H1 (cell line): ENCODE measurements around the gene IGSF9B. TPM values are rescaled to one million over a fixed set of nuclear protein-coding genes. Genes with fewer than 3 reads are reported as not detected.

Source experiments
- CBX8 ChIP-seq: fragments of 300-800, 300-1000 bp; sonication (generic); IDR thresholded peaks from 2 replicates; pipeline ENCODE4 v1.7.1; 2016; ENCODE audit warnings: low read depth, low read length, borderline replicate concordance
- CHD2 ChIP-seq: IDR thresholded peaks from 2 replicates; pipeline ENCODE4 v1.6.1; 2012; ENCODE audit warnings: low read length, improper control_type of control experiment
- PHF8 ChIP-seq: fragments of 200-600 bp; sonication (generic); conservative IDR thresholded peaks from 2 replicates; pipeline ENCODE4 v1.7.1; 2012; ENCODE audit warnings: low read depth, mild to moderate bottlenecking, inconsistent platforms, low read length, moderate library complexity
- POU5F1 ChIP-seq: IDR thresholded peaks from 2 replicates; pipeline ENCODE4 v1.6.1; 2011; ENCODE audit warnings: low read depth, mild to moderate bottlenecking, low read length, moderate library complexity
- RBBP5 ChIP-seq: IDR thresholded peaks from 2 replicates; pipeline ENCODE4 v1.7.1; 2012; ENCODE audit warnings: low read depth, mild to moderate bottlenecking, inconsistent platforms, low read length, moderate library complexity, borderline replicate concordance
- SIN3A ChIP-seq, 2 experiments: IDR thresholded peaks in 1 of 2; conservative IDR thresholded peaks in 1 of 2; 2 replicates each; pipeline ENCODE4 v1.6.1; 2011 to 2012; ENCODE audit warnings: low read length in 2 of 2, improper control_type of control experiment in 1 of 2, low read depth in 1 of 2, mild to moderate bottlenecking in 1 of 2
- USF2 ChIP-seq: IDR thresholded peaks from 2 replicates; pipeline ENCODE4 v1.6.1; 2011; ENCODE audit warnings: low read length, improper control_type of control experiment
- YY1 ChIP-seq: IDR thresholded peaks from 2 replicates; pipeline ENCODE4 v1.6.1; 2011; ENCODE audit warnings: low read depth, mild to moderate bottlenecking, low read length
- ZNF274 ChIP-seq: IDR thresholded peaks from 2 replicates; pipeline ENCODE4 v1.7.0; 2012; ENCODE audit warnings: low read length, borderline replicate concordance; ENCODE audit errors: extremely low read depth
- polyA plus RNA-seq, 7 experiments: library from polyadenylated mRNA; depleted of rRNA in 3 of 7; stranded (reverse) in 5 of 7; unstranded in 2 of 7; fragments of >200 nt in 5 of 7; fragments of 200-250 nt in 2 of 7; gene quantifications; 1 replicate in 5 of 7; 2 replicates in 1 of 7; 4 replicates in 1 of 7; pipeline versions ENCODE4 v1.2.1 to v1.2.3, GENCODE V29; 2011 to 2013; ENCODE audit warnings: missing spikeins in 2 of 7, mixed read lengths in 2 of 7
- total RNA-seq: library from RNA; stranded (reverse); fragmentation: NEBNext Ultra II Directional; extraction: Animal tissue kit (Norgen Biotek cat#: 25700); gene quantifications from 2 replicates; pipeline ENCODE4 v1.2.1, GENCODE V29; 2021

IGSF9B gene
- total and polyA plus RNA-seq, 2 of the 8 experiments (the other 6 are each of a cell fraction or from before 2014, with no cell fraction given) = 16.5 to 49.2 TPM

- TF ChIP-seq USF2 = no peak
- TF ChIP-seq CBX8 = no peak
- no peak for TF ChIP-seq PHF8
- TF ChIP-seq CHD2 = no peak
- no peak for TF ChIP-seq ZNF274
- TF ChIP-seq POU5F1 = no peak
- TF ChIP-seq SIN3A (conservative IDR thresholded peaks at IDR 0.05 in 1 of 2, IDR thresholded peaks at IDR 0.05 in 1 of 2; ENCODE audit: low read depth in 1 of 2, low read length in 2 of 2) = no peak
- TF ChIP-seq YY1 = no peak
- no peak for TF ChIP-seq RBBP5
These were observed 35.4 kb upstream of the IGSF9B start (continued) for GRCh38 chr11:133992121-133992520.
